Keratinocyte (primary cell): Measurements from ENCODE around the gene ARHGDIA. TPM values are rescaled to one million over a fixed set of nuclear protein-coding genes. Genes with fewer than 3 reads are reported as not detected.

Experiments
- DNase-seq: peaks from one replicate; pipeline ENCODE4 v3.0.0-alpha.2; 2011; ENCODE audit warnings: low read depth, missing footprints, low spot score
- FAIRE-seq: peaks from 2 replicates; lab custom pipeline; 2011; peaks lifted over from hg19 to GRCh38; lab: Jason Lieb, UNC
- H2AFZ ChIP-seq: 2 replicates; pipeline ENCODE4 v1.6.0; 2012; ENCODE audit warnings: low read length, control low read depth, inconsistent platforms; ENCODE audit not compliant: control insufficient read depth
- H3K27ac ChIP-seq: 2 replicates; pipeline ENCODE4 v1.5.1; 2011; ENCODE audit warnings: low read length; ENCODE audit not compliant: control insufficient read depth, insufficient read depth
- H3K27me3 ChIP-seq: 3 replicates; pipeline ENCODE4 v1.6.0; 2011; ENCODE audit warnings: low read length; ENCODE audit not compliant: control insufficient read depth, insufficient read depth; ENCODE audit errors: extremely low read depth
- H3K36me3 ChIP-seq, 2 experiments: 2 replicates in 1 of 2; 3 replicates in 1 of 2; pipeline ENCODE4 v1.5.1; 2011; ENCODE audit warnings: low read length in 2 of 2, mild to moderate bottlenecking in 1 of 2; ENCODE audit not compliant: control insufficient read depth in 2 of 2, insufficient read depth in 2 of 2; ENCODE audit errors: extremely low read depth in 1 of 2
- H3K4me1 ChIP-seq: 3 replicates; pipeline ENCODE4 v1.5.1; 2011; ENCODE audit warnings: low read length; ENCODE audit not compliant: control insufficient read depth, insufficient read depth; ENCODE audit errors: extremely low read depth
- H3K4me2 ChIP-seq: 3 replicates; pipeline ENCODE4 v1.6.0; 2011; ENCODE audit warnings: low read depth, low read length; ENCODE audit not compliant: control insufficient read depth, insufficient read depth; ENCODE audit errors: extremely low read depth
- H3K4me3 ChIP-seq, 3 experiments: fragments of 200-600 bp in 1 of 3; sonication (generic) in 1 of 3; 2 replicates in 2 of 3; 3 replicates in 1 of 3; pipeline ENCODE4 v1.5.1; 2011 to 2016; ENCODE audit warnings: low read length in 3 of 3, mild to moderate bottlenecking in 3 of 3, control low read depth in 2 of 3, inconsistent platforms in 1 of 3, low read depth in 1 of 3, mixed read lengths in 1 of 3, mixed run types in 1 of 3, moderate library complexity in 1 of 3; ENCODE audit not compliant: control insufficient read depth in 2 of 3, insufficient read depth in 2 of 3; ENCODE audit errors: extremely low read depth in 1 of 3
- H3K79me2 ChIP-seq: 2 replicates; pipeline ENCODE4 v1.6.0; 2012; ENCODE audit warnings: low read length; ENCODE audit not compliant: control insufficient read depth, insufficient read depth
- H3K9ac ChIP-seq: 3 replicates; pipeline ENCODE4 v1.6.0; 2011; ENCODE audit warnings: low read length; ENCODE audit not compliant: control insufficient read depth, insufficient read depth; ENCODE audit errors: extremely low read depth
- H3K9me1 ChIP-seq: 3 replicates; pipeline ENCODE4 v1.6.0; 2011; ENCODE audit warnings: low read length; ENCODE audit not compliant: control insufficient read depth, insufficient read depth; ENCODE audit errors: extremely low read depth
- H3K9me3 ChIP-seq: 2 replicates; pipeline ENCODE4 v1.5.1; 2012; ENCODE audit warnings: low read depth, low read length; ENCODE audit not compliant: control insufficient read depth
- H4K20me1 ChIP-seq: 3 replicates; pipeline ENCODE4 v1.6.0; 2011; ENCODE audit warnings: low read length; ENCODE audit not compliant: control insufficient read depth, insufficient read depth; ENCODE audit errors: extremely low read depth
- EZH2 ChIP-seq: IDR thresholded peaks from one replicate; pipeline ENCODE4 v1.6.1; 2012; ENCODE audit warnings: inconsistent platforms, mild to moderate bottlenecking, low read length, moderate library complexity
- dilution Hi-C: fragments of 300-500 bp; cut with MboI; formaldehyde crosslinking; loops from one replicate; pipeline ENCODE4 v1.7.0; 2020; ENCODE audit warnings: low sequenced_read_pairs; ENCODE audit not compliant: extremely low pct_ligation_motif_present
- polyA plus RNA-seq, 5 experiments: library from polyadenylated mRNA; depleted of rRNA in 3 of 5; stranded (reverse) in 3 of 5; stranded (forward) in 1 of 5; unstranded in 1 of 5; fragments of >200 nt; gene quantifications; 1 replicate in 1 of 5; 2 replicates in 3 of 5; 3 replicates in 1 of 5; pipeline versions ENCODE4 v1.2.1 to v1.2.3, GENCODE V29; 2011 to 2012; ENCODE audit warnings: missing spikeins in 2 of 5, low read depth in 1 of 5, low replicate concordance in 1 of 5
- TF ChIP-seq, protein P1 (sequence below), 3 experiments: IDR thresholded peaks in 1 of 3; conservative IDR thresholded peaks in 1 of 3; optimal IDR thresholded peaks in 1 of 3; 2 replicates in 2 of 3; 3 replicates in 1 of 3; pipeline versions ENCODE3 to v1.5.1; 2011; ENCODE audit warnings: low read length in 3 of 3, mild to moderate bottlenecking in 3 of 3, moderate library complexity in 2 of 3, control low read depth in 1 of 3, inconsistent platforms in 1 of 3; ENCODE audit not compliant: insufficient read depth in 2 of 3; ENCODE audit errors: extremely low read depth in 1 of 3

Gene ARHGDIA
- polyA plus RNA-seq, 1 donor (not counting 4 experiments of a cell fraction or from before 2014, with no cell fraction given), result 65.7 TPM

DNA sequence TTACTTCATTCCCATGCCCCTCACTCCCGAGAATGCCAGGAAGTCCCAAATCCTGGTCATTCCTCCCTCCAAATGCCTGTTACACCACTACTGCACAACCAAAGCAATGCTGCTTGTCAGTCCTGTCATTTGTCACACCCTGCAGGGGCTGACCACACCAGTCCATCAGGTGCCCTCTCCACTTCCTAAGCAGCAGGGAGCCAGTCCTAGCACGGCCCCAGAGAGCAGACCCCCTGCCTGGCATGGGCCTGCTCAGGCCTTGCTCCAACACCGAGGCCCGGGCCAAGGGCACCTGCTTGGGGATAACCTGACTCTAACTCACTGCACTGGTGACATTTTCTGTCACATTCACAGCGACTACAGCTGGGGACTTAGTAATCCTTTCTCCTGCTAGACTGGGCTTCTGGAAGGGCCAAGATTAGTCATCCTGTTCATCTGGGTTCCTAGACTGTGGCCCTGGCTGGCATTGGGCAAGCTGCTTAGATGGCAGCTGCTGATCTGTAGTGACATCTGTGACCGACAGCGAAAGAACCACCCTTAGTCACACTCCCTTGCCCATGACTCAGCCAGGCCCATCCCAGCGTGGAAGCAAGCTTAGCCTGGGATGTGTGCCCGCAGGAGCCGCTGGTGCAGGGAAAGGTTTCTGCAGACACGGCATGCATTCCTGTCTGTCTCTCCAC lies 14.9 kb upstream of the ARHGDIA start:
- Histone ChIP-seq H3K4me2 (no peak overlapping the region), H4K20me1 (no peaks in the 10 kb centered on the region), H3K4me1 (peaks cover 13% of the 10 kb centered on the region), H3K36me3 (peaks cover 37 to 48% of the 10 kb centered on the region in 2 experiments), H3K79me2 (peaks cover 53% of the 10 kb centered on the region), H3K9ac (no peak overlapping the region), H3K9me1 (no peaks in the 10 kb centered on the region), H3K9me3 (no peaks in the 10 kb centered on the region), H3K4me3 (no peak overlapping the region), H3K27ac (no peak overlapping the region), H3K27me3 (no peaks in the 10 kb centered on the region), H2AFZ (no peak overlapping the region)
- no peak for TF ChIP-seq EZH2
- TF ChIP-seq, protein P1, sequence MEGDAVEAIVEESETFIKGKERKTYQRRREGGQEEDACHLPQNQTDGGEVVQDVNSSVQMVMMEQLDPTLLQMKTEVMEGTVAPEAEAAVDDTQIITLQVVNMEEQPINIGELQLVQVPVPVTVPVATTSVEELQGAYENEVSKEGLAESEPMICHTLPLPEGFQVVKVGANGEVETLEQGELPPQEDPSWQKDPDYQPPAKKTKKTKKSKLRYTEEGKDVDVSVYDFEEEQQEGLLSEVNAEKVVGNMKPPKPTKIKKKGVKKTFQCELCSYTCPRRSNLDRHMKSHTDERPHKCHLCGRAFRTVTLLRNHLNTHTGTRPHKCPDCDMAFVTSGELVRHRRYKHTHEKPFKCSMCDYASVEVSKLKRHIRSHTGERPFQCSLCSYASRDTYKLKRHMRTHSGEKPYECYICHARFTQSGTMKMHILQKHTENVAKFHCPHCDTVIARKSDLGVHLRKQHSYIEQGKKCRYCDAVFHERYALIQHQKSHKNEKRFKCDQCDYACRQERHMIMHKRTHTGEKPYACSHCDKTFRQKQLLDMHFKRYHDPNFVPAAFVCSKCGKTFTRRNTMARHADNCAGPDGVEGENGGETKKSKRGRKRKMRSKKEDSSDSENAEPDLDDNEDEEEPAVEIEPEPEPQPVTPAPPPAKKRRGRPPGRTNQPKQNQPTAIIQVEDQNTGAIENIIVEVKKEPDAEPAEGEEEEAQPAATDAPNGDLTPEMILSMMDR (optimal IDR thresholded peaks at IDR 0.05 in 1 of 3, IDR thresholded peaks at IDR 0.05 in 1 of 3, conservative IDR thresholded peaks at IDR 0.05 in 1 of 3; ENCODE audit: extremely low read depth in 1 of 3, insufficient read depth in 2 of 3, low read length in 3 of 3), result no peak
- DNase-seq (no peak), FAIRE-seq (no peak)
- dilution Hi-C loops, result no loop called here

DNA sequence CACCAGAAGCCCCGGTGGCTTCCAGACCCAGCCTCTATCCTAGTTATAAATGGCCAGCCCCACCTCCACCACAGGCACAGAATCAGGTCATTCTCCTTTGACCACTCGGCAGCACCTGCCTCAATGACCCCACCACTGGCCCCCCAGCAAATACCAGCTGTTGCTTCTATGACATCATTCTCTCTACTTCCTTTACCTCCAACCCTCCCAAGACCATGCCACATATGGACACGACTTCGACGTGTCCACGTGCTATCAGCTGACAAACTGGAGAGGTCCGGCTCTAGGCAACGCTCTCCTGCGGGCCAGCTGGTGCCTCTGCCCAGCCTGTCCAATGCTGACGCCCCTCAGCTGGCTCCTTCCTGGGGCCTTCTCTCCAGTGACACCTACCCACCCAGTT lies 14.3 kb upstream of the ARHGDIA start:
- Histone ChIP-seq H3K27me3 (no peaks in the 10 kb centered on the region), H2AFZ (no peak overlapping the region), H3K79me2 (peaks cover 47% of the 10 kb centered on the region), H3K4me1 (peaks cover 12% of the 10 kb centered on the region), H3K9ac (no peak overlapping the region), H3K36me3 (peaks cover 37 to 48% of the 10 kb centered on the region in 2 experiments), H3K4me3 (no peak overlapping the region), H3K9me3 (no peaks in the 10 kb centered on the region), H4K20me1 (no peaks in the 10 kb centered on the region), H3K27ac (no peak overlapping the region), H3K4me2 (no peak overlapping the region), H3K9me1 (no peaks in the 10 kb centered on the region)
- FAIRE-seq (no peak), DNase-seq (no peak)
- dilution Hi-C loops, result no loop called here
- TF ChIP-seq, protein P1 (optimal IDR thresholded peaks at IDR 0.05 in 1 of 3, IDR thresholded peaks at IDR 0.05 in 1 of 3, conservative IDR thresholded peaks at IDR 0.05 in 1 of 3; ENCODE audit: extremely low read depth in 1 of 3, insufficient read depth in 2 of 3, low read length in 3 of 3), result no peak
- no peak for TF ChIP-seq EZH2
